Natural killer cell treated with Interleukin-12 subunit alpha and Interleukin-12 subunit beta and Interleukin-15 and Interleukin-18, amount 100 ng/mL, for 72 hours (primary cell): ENCODE data around the gene TMPRSS9. TPM values are rescaled to one million over a fixed set of nuclear protein-coding genes. Genes with fewer than 3 reads are reported as not detected.
"Not testable (repeated sequence)": the region's sequence is repeated elsewhere in the genome, so short reads cannot be mapped to it uniquely, and the experiment has no call there.

Experiments used
- ATAC-seq, 2 donors: fragments of 150-1000 bp; cut with Tn5 transposase in 1 of 2; sonication (Bioruptor Pico), chemical (Tn5 transposase) in 1 of 2; 2 replicates each; pipeline ENCODE4 v1.10.0; 2021
- DNase-seq: peaks from one replicate; pipeline ENCODE4 v3.0.0; 2022; ENCODE audit warnings: low spot score
- H3K27ac Mint-ChIP-seq, 2 donors: 1 replicate in 1 of 2; 2 replicates in 1 of 2; pipeline ENCODE4 v1.8.0; 2022; ENCODE audit warnings: mixed read lengths in 2 of 2, mild to moderate bottlenecking in 1 of 2, moderate library complexity in 1 of 2
- H3K27me3 Mint-ChIP-seq, 2 donors: 1 replicate in 1 of 2; 2 replicates in 1 of 2; pipeline ENCODE4 v1.8.0; 2022; ENCODE audit warnings: mixed read lengths in 2 of 2
- H3K36me3 Mint-ChIP-seq: one replicate; pipeline ENCODE4 v1.8.0; 2022; ENCODE audit warnings: mixed read lengths
- H3K4me1 Mint-ChIP-seq, 2 donors: 1 replicate in 1 of 2; 2 replicates in 1 of 2; pipeline ENCODE4 v1.8.0; 2022; ENCODE audit warnings: low read depth in 2 of 2, mixed read lengths in 2 of 2, mild to moderate bottlenecking in 1 of 2
- H3K4me3 Mint-ChIP-seq: one replicate; pipeline ENCODE4 v1.8.0; 2022; ENCODE audit warnings: mixed read lengths
- H3K9me3 Mint-ChIP-seq: 2 replicates; pipeline ENCODE4 v1.8.0; 2022; ENCODE audit warnings: mixed read lengths
- total RNA-seq, 2 donors: library from RNA; stranded (reverse); gene quantifications; one replicate each; pipeline ENCODE4 v1.2.3, GENCODE V29; 2022

The TMPRSS9 gene
- total RNA-seq, 2 donors from 2014 or later: not detected

GRCh38 chr19:2389594-2389993 lies 29.5 kb downstream of the TMPRSS9 start:
- Mint-ChIP-seq H3K4me1 (peaks cover 9 to 11% of the 10 kb centered on the region in 2 donors), H3K27ac (no peak overlapping the region), H3K4me3 (no peak overlapping the region), H3K36me3 (no peaks in the 10 kb centered on the region), H3K9me3 (no peaks in the 10 kb centered on the region), H3K27me3 (peaks cover 0 to 10% of the 10 kb centered on the region in 2 donors)
- ATAC-seq (no peak), DNase-seq (no peak)

- H3K27ac Mint-ChIP-seq: no peak overlapping the region
- ATAC-seq: peak in 1 of 2 donors; percentile 61
- no peak for DNase-seq
- peak overlapping the region; percentile 3 for H3K4me3 Mint-ChIP-seq
- H3K36me3 Mint-ChIP-seq: no peaks in the 10 kb centered on the region
- peaks cover 9 to 11% of the 10 kb centered on the region in 2 donors for H3K4me1 Mint-ChIP-seq
- no peaks in the 10 kb centered on the region for H3K9me3 Mint-ChIP-seq
- H3K27me3 Mint-ChIP-seq: peaks cover 0 to 10% of the 10 kb centered on the region in 2 donors
Measured at GRCh38 chr19:2391118-2391725, 31.2 kb downstream of the TMPRSS9 start.

- Mint-ChIP-seq H3K27me3 (peaks cover 0 to 8% of the 10 kb centered on the region in 2 donors), H3K9me3 (no peaks in the 10 kb centered on the region), H3K4me1 (peaks cover 9 to 11% of the 10 kb centered on the region in 2 donors), H3K4me3 (no peak overlapping the region), H3K36me3 (no peaks in the 10 kb centered on the region), H3K27ac (no peak overlapping the region)
- ATAC-seq: no peak
- DNase-seq: no peak
Measured at GRCh38 chr19:2392366-2392765, 32.3 kb downstream of the TMPRSS9 start.

GRCh38 chr19:2392899-2393298 lies 32.8 kb downstream of the TMPRSS9 start:
- not testable (repeated sequence) for H3K27me3 Mint-ChIP-seq, H3K36me3 Mint-ChIP-seq, ATAC-seq, DNase-seq, H3K27ac Mint-ChIP-seq, H3K9me3 Mint-ChIP-seq
- Mint-ChIP-seq H3K4me1 (peaks cover 9 to 11% of the 10 kb centered on the region in 2 donors), H3K4me3 (peak overlapping the region; percentile 47)

DNA sequence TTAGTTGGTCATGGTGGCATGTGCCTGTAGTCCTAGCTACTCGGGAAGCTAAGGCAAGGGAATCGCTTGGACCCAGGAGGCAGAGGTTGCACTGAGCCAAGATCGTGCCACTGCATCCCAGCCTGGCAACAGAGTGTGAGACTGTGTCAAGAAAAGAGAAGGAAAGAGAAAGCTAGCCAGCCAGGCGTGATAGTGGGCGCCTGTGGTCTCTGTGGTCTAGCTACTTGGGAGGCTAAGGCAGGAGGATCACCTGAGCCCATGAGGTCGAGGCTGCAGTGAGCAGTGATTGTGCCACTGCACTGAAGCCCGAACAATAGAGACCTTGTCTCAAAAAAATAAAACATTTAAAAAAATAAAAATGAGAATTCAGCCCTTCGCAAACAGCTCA lies 34.0 kb downstream of the TMPRSS9 start:
- peak overlapping the region; percentile 69 for H3K4me3 Mint-ChIP-seq
- peaks cover 9 to 11% of the 10 kb centered on the region in 2 donors for H3K4me1 Mint-ChIP-seq
- peaks cover 0 to 5% of the 10 kb centered on the region in 2 donors for H3K27me3 Mint-ChIP-seq
- DNase-seq (no peak), ATAC-seq (peak; percentile 48 to 49)
- no peaks in the 10 kb centered on the region for H3K36me3 Mint-ChIP-seq
- H3K27ac Mint-ChIP-seq: peak overlapping the region in 1 of 2 donors; percentile 70
- H3K9me3 Mint-ChIP-seq: no peaks in the 10 kb centered on the region

GRCh38 chr19:2394442-2395292 lies 34.6 kb downstream of the TMPRSS9 start:
- H3K36me3 Mint-ChIP-seq: no peaks in the 10 kb centered on the region
- H3K9me3 Mint-ChIP-seq: no peaks in the 10 kb centered on the region
- H3K4me1 Mint-ChIP-seq: peaks cover 9 to 11% of the 10 kb centered on the region in 2 donors
- DNase-seq: no peak
- peak; percentile 72 for ATAC-seq
- peaks cover 0 to 4% of the 10 kb centered on the region in 2 donors for H3K27me3 Mint-ChIP-seq
- peak overlapping the region; percentile 69 for H3K4me3 Mint-ChIP-seq
- H3K27ac Mint-ChIP-seq: peak overlapping the region in 1 of 2 donors; percentile 70

- not testable (repeated sequence) for DNase-seq, H3K36me3 Mint-ChIP-seq, H3K9me3 Mint-ChIP-seq, H3K27me3 Mint-ChIP-seq, ATAC-seq
- Mint-ChIP-seq H3K4me1 (peaks cover 9 to 11% of the 10 kb centered on the region in 2 donors), H3K27ac (peak overlapping the region in 1 of 2 donors; percentile 70), H3K4me3 (peak overlapping the region; percentile 69)
Measured at GRCh38 chr19:2395293-2395829, 35.3 kb downstream of the TMPRSS9 start.

- H3K4me3 Mint-ChIP-seq, ATAC-seq, H3K9me3 Mint-ChIP-seq, H3K36me3 Mint-ChIP-seq, H3K27me3 Mint-ChIP-seq, H3K27ac Mint-ChIP-seq, DNase-seq, H3K4me1 Mint-ChIP-seq: not testable (repeated sequence)
Measured at GRCh38 chr19:2397173-2397572, 37.1 kb downstream of the TMPRSS9 start.

DNA sequence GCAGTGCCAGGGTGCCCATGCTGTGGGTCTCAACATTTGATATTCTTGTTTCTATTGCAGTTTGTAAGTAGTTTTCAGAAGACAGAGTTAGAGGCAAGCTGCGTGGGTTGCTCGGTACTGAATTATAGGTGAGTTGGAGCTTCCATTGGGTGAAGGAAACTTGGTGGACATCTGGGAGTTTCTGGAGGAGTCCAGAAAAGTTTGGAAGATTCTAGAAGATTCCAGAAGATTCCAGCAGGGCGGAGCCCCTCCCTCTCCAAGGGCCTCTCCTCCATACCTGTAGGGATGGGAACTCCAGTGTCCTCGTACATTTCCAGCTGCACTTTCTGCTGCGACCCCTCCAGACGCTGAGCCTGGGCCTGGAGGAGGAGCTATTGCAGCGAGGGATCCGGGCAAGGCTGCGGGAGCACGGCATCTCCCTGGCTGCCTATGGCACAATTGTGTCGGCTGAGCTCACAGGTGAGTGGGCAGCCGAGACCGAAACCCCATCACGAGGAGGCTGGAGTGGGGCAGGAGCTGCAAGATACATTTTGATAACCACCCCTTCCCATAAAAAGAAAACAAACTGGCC lies 38.8 kb downstream of the TMPRSS9 start:
- peaks cover 4 to 6% of the 10 kb centered on the region in 2 donors for H3K4me1 Mint-ChIP-seq
- no peak for DNase-seq
- no peaks in the 10 kb centered on the region for H3K36me3 Mint-ChIP-seq
- no peak for ATAC-seq
- H3K27ac Mint-ChIP-seq: no peak overlapping the region
- H3K9me3 Mint-ChIP-seq: no peaks in the 10 kb centered on the region
- H3K4me3 Mint-ChIP-seq: no peak overlapping the region
- no peaks in the 10 kb centered on the region for H3K27me3 Mint-ChIP-seq

GRCh38 chr19:2399582-2399981 lies 39.5 kb downstream of the TMPRSS9 start:
- no peak for ATAC-seq
- H3K9me3 Mint-ChIP-seq: no peaks in the 10 kb centered on the region
- peaks cover 0 to 3% of the 10 kb centered on the region in 2 donors for H3K4me1 Mint-ChIP-seq
- no peak for DNase-seq
- H3K4me3 Mint-ChIP-seq: no peak overlapping the region
- no peaks in the 10 kb centered on the region for H3K36me3 Mint-ChIP-seq
- H3K27ac Mint-ChIP-seq: no peak overlapping the region
- H3K27me3 Mint-ChIP-seq: peaks cover 0 to 2% of the 10 kb centered on the region in 2 donors

DNA sequence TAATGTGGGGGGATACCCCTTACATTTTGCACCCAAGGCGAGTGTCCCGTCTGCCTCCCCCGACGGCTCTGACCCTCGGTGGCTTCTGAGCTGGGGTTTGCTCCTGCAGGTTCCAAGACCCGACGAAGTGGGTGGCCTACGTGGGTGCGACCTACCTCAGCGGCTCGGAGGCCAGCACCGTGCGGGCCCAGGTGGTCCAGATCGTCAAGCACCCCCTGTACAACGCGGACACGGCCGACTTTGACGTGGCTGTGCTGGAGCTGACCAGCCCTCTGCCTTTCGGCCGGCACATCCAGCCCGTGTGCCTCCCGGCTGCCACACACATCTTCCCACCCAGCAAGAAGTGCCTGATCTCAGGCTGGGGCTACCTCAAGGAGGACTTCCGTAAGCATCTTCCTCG lies 48.2 kb downstream of the TMPRSS9 start:
- H3K9me3 Mint-ChIP-seq: no peaks in the 10 kb centered on the region
- no peaks in the 10 kb centered on the region for H3K4me1 Mint-ChIP-seq
- ATAC-seq: peak in 1 of 2 donors; percentile 33

GRCh38 chr19:2409352-2409912 lies 49.4 kb downstream of the TMPRSS9 start:
- no peaks in the 10 kb centered on the region for H3K4me1 Mint-ChIP-seq
- H3K27me3 Mint-ChIP-seq: peaks cover 4 to 6% of the 10 kb centered on the region in 2 donors
- no peak overlapping the region for H3K4me3 Mint-ChIP-seq
- no peaks in the 10 kb centered on the region for H3K36me3 Mint-ChIP-seq
- ATAC-seq (no peak), DNase-seq (no peak)
- H3K9me3 Mint-ChIP-seq: no peaks in the 10 kb centered on the region
- no peak overlapping the region for H3K27ac Mint-ChIP-seq

More for the DNA sequence above, 48.2 kb downstream of the TMPRSS9 start:
- no peak for DNase-seq
- Mint-ChIP-seq H3K27me3 (peaks cover 6% of the 10 kb centered on the region in 2 donors), H3K27ac (no peak overlapping the region), H3K36me3 (no peaks in the 10 kb centered on the region), H3K4me3 (no peak overlapping the region)

GRCh38 chr19:2410023-2410422 lies 50.0 kb downstream of the TMPRSS9 start:
- Mint-ChIP-seq H3K27ac (no peak overlapping the region), H3K27me3 (peaks cover 4 to 6% of the 10 kb centered on the region in 2 donors), H3K36me3 (no peaks in the 10 kb centered on the region), H3K4me1 (no peaks in the 10 kb centered on the region), H3K4me3 (no peak overlapping the region), H3K9me3 (no peaks in the 10 kb centered on the region)
- DNase-seq (no peak), ATAC-seq (no peak)
